WTC11 (cell line): ENCODE data around the gene SSR2. TPM values are rescaled to one million over a fixed set of nuclear protein-coding genes. Genes with fewer than 3 reads are reported as not detected.

ENCODE experiments used
- ARID4B ChIP-seq: sonication (generic); formaldehyde crosslinking; IDR thresholded peaks from 2 replicates; pipeline ENCODE4 v1.8.0; 2023; ENCODE audit warnings: missing genetic modification reagents, mild to moderate bottlenecking, borderline replicate concordance
- KAT7 ChIP-seq: sonication (generic); formaldehyde crosslinking; IDR thresholded peaks from 2 replicates; pipeline ENCODE4 v1.8.1; 2023; ENCODE audit warnings: missing genetic modification reagents, mild to moderate bottlenecking, borderline replicate concordance
- MLX ChIP-seq: sonication (generic); formaldehyde crosslinking; IDR thresholded peaks from 2 replicates; pipeline ENCODE4 v1.8.1; 2023; ENCODE audit warnings: mild to moderate bottlenecking, missing genetic modification reagents, moderate library complexity
- NR1H2 ChIP-seq: sonication (generic); formaldehyde crosslinking; IDR thresholded peaks from 2 replicates; pipeline ENCODE4 v1.9.0; 2021; ENCODE audit warnings: mild to moderate bottlenecking, moderate library complexity, missing genetic modification reagents
- SMAD3 ChIP-seq: sonication (generic); formaldehyde crosslinking; IDR thresholded peaks from 2 replicates; pipeline ENCODE4 v1.8.0; 2022; ENCODE audit warnings: missing genetic modification reagents, mild to moderate bottlenecking, borderline replicate concordance
- USF1 ChIP-seq: sonication (generic); formaldehyde crosslinking; IDR thresholded peaks from 2 replicates; pipeline ENCODE4 v1.8.0; 2022; ENCODE audit warnings: mild to moderate bottlenecking, missing genetic modification reagents
- ZBTB21 ChIP-seq: sonication (generic); formaldehyde crosslinking; IDR thresholded peaks from 2 replicates; pipeline ENCODE4 v1.8.1; 2023; ENCODE audit warnings: mild to moderate bottlenecking, missing genetic modification reagents, borderline replicate concordance
- ZNF423 ChIP-seq: fragments of 250-450 bp; sonication (Bioruptor Pico); IDR thresholded peaks from 2 replicates; pipeline ENCODE4 v2.1.2; 2022; ENCODE audit warnings: mild to moderate bottlenecking, moderate library complexity
- total RNA-seq: library from RNA; stranded (reverse); gene quantifications from 3 replicates; pipeline ENCODE4 v1.2.3, GENCODE V29; 2021
- TF ChIP-seq, protein P1 (sequence below): fragments of 250-450 bp; sonication (Bioruptor Pico); IDR thresholded peaks from 2 replicates; pipeline ENCODE4 v1.9.0; 2021; ENCODE audit warnings: mild to moderate bottlenecking
- TF ChIP-seq, protein P2 (sequence below): sonication (generic); formaldehyde crosslinking; conservative IDR thresholded peaks from 2 replicates; pipeline ENCODE4 v1.8.1; 2023; ENCODE audit warnings: mild to moderate bottlenecking, low read depth, missing genetic modification reagents, moderate library complexity
- TF ChIP-seq, protein P3 (sequence below): fragments of 250-450 bp; sonication (Bioruptor Pico); IDR thresholded peaks from 2 replicates; pipeline ENCODE4 v1.9.0; 2021; ENCODE audit warnings: mild to moderate bottlenecking
- TF ChIP-seq, protein P4 (sequence below): sonication (generic); formaldehyde crosslinking; IDR thresholded peaks from 2 replicates; pipeline ENCODE4 v1.8.0; 2022; ENCODE audit warnings: mild to moderate bottlenecking, missing genetic modification reagents
- TF ChIP-seq, protein P5 (sequence below): sonication (generic); formaldehyde crosslinking; IDR thresholded peaks from 2 replicates; pipeline ENCODE4 v1.8.1; 2023; ENCODE audit warnings: mild to moderate bottlenecking, moderate library complexity, missing genetic modification reagents

The SSR2 gene
- total RNA-seq, 1 experiment from 2014 or later, result 175 TPM

DNA sequence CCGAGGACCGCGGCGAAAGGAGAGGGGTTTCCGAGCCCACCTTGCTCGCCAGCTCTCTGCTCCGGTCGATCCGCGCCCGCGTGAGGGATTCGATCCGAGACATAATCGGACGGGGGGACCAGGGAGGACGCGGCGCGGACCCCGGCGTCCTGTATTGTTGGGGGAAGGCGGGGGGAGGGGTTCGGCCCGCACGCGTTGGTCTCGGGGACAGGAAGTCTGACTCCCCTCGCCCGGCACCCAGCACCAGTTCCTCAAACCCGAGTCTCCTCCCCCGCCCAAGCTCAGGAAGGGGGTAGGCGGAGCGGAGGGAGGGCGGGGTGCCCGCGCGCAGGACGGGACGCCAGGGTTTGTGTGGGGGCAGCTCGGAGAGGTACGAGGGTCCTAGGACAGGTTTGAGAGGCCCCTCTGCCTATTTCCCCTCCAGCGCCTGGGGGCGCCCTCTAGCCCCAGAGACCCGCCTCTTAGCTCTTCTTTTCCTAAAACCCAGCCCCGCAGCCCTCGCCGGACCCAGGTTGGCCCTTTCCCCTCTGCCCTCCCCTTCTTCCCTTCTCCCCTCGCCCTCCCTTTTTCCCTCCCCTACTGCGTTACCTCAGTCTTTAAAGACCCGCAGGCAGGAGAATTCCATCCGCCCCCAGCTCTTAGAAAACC, 42.3 kb downstream of the SSR2 start, which contains the start of gene ARHGEF2 (continued):
- TF ChIP-seq, protein P1, sequence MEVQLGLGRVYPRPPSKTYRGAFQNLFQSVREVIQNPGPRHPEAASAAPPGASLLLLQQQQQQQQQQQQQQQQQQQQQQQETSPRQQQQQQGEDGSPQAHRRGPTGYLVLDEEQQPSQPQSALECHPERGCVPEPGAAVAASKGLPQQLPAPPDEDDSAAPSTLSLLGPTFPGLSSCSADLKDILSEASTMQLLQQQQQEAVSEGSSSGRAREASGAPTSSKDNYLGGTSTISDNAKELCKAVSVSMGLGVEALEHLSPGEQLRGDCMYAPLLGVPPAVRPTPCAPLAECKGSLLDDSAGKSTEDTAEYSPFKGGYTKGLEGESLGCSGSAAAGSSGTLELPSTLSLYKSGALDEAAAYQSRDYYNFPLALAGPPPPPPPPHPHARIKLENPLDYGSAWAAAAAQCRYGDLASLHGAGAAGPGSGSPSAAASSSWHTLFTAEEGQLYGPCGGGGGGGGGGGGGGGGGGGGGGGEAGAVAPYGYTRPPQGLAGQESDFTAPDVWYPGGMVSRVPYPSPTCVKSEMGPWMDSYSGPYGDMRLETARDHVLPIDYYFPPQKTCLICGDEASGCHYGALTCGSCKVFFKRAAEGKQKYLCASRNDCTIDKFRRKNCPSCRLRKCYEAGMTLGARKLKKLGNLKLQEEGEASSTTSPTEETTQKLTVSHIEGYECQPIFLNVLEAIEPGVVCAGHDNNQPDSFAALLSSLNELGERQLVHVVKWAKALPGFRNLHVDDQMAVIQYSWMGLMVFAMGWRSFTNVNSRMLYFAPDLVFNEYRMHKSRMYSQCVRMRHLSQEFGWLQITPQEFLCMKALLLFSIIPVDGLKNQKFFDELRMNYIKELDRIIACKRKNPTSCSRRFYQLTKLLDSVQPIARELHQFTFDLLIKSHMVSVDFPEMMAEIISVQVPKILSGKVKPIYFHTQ (CRISPR knock-in tag), result no peak
- TF ChIP-seq ZNF423, result no peak
- TF ChIP-seq NR1H2 (CRISPR knock-in tag), result no peak
- TF ChIP-seq USF1 (CRISPR knock-in tag), result 0 out of 2 replicates have a peak, but pooled peaks have one; percentile 24
- TF ChIP-seq, protein P2, sequence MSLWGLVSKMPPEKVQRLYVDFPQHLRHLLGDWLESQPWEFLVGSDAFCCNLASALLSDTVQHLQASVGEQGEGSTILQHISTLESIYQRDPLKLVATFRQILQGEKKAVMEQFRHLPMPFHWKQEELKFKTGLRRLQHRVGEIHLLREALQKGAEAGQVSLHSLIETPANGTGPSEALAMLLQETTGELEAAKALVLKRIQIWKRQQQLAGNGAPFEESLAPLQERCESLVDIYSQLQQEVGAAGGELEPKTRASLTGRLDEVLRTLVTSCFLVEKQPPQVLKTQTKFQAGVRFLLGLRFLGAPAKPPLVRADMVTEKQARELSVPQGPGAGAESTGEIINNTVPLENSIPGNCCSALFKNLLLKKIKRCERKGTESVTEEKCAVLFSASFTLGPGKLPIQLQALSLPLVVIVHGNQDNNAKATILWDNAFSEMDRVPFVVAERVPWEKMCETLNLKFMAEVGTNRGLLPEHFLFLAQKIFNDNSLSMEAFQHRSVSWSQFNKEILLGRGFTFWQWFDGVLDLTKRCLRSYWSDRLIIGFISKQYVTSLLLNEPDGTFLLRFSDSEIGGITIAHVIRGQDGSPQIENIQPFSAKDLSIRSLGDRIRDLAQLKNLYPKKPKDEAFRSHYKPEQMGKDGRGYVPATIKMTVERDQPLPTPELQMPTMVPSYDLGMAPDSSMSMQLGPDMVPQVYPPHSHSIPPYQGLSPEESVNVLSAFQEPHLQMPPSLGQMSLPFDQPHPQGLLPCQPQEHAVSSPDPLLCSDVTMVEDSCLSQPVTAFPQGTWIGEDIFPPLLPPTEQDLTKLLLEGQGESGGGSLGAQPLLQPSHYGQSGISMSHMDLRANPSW, result no peak
- TF ChIP-seq, protein P3, sequence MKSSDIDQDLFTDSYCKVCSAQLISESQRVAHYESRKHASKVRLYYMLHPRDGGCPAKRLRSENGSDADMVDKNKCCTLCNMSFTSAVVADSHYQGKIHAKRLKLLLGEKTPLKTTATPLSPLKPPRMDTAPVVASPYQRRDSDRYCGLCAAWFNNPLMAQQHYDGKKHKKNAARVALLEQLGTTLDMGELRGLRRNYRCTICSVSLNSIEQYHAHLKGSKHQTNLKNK (CRISPR knock-in tag), result no peak
- no peak for TF ChIP-seq MLX (CRISPR knock-in tag)
- no peak for TF ChIP-seq ZBTB21 (CRISPR knock-in tag)
- TF ChIP-seq, protein P4, sequence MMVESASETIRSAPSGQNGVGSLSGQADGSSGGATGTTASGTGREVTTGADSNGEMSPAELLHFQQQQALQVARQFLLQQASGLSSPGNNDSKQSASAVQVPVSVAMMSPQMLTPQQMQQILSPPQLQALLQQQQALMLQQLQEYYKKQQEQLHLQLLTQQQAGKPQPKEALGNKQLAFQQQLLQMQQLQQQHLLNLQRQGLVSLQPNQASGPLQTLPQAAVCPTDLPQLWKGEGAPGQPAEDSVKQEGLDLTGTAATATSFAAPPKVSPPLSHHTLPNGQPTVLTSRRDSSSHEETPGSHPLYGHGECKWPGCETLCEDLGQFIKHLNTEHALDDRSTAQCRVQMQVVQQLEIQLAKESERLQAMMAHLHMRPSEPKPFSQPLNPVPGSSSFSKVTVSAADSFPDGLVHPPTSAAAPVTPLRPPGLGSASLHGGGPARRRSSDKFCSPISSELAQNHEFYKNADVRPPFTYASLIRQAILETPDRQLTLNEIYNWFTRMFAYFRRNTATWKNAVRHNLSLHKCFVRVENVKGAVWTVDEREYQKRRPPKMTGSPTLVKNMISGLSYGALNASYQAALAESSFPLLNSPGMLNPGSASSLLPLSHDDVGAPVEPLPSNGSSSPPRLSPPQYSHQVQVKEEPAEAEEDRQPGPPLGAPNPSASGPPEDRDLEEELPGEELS (CRISPR knock-in tag), result peak; percentile 21; the same call in 1 of the 2 replicates
- TF ChIP-seq ARID4B (CRISPR knock-in tag), result peak; percentile 79
- TF ChIP-seq, protein P5, sequence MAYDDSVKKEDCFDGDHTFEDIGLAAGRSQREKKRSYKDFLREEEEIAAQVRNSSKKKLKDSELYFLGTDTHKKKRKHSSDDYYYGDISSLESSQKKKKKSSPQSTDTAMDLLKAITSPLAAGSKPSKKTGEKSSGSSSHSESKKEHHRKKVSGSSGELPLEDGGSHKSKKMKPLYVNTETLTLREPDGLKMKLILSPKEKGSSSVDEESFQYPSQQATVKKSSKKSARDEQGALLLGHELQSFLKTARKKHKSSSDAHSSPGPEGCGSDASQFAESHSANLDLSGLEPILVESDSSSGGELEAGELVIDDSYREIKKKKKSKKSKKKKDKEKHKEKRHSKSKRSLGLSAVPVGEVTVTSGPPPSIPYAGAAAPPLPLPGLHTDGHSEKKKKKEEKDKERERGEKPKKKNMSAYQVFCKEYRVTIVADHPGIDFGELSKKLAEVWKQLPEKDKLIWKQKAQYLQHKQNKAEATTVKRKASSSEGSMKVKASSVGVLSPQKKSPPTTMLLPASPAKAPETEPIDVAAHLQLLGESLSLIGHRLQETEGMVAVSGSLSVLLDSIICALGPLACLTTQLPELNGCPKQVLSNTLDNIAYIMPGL (CRISPR knock-in tag), result 0 out of 2 replicates have a peak, but pooled peaks have one; percentile 19
- no peak for TF ChIP-seq SMAD3 (CRISPR knock-in tag)
- TF ChIP-seq KAT7, result no peak; the same call in 1 of the 2 replicates
- TF ChIP-seq, all 79 proteins: peak for 13
